Astrocyte (in vitro differentiated cells and primary cell): Measurements from ENCODE around the gene ADAM22. TPM values are rescaled to one million over a fixed set of nuclear protein-coding genes. Genes with fewer than 3 reads are reported as not detected.
A peak's percentile ranks its signal among the peaks of the same experiment; 100 is the strongest.

ENCODE experiments used
- DNase-seq: peaks from one replicate; pipeline ENCODE4 v3.0.0-alpha.2; 2010; ENCODE audit warnings: low read depth
- FAIRE-seq: peaks from 2 replicates; lab custom pipeline; 2011; peaks lifted over from hg19 to GRCh38; lab: Jason Lieb, UNC
- H2AFZ ChIP-seq: 2 replicates; pipeline ENCODE4 v1.6.0; 2012; ENCODE audit warnings: low read depth, low read length, inconsistent platforms
- H3K27ac ChIP-seq: 2 replicates; pipeline ENCODE4 v1.5.1; 2011; ENCODE audit warnings: low read depth, low read length, inconsistent platforms
- H3K27me3 ChIP-seq: 2 replicates; pipeline ENCODE4 v1.6.0; 2011; ENCODE audit warnings: low read length, inconsistent platforms; ENCODE audit not compliant: insufficient read depth
- H3K36me3 ChIP-seq: 2 replicates; pipeline ENCODE4 v1.5.1; 2011; ENCODE audit warnings: low read length, inconsistent platforms; ENCODE audit not compliant: insufficient read depth
- H3K4me1 ChIP-seq: 2 replicates; pipeline ENCODE4 v1.5.1; 2011; ENCODE audit warnings: low read length, inconsistent platforms; ENCODE audit not compliant: insufficient read depth
- H3K4me2 ChIP-seq: 2 replicates; pipeline ENCODE4 v1.6.0; 2012; ENCODE audit warnings: low read length, inconsistent platforms
- H3K4me3 ChIP-seq: 2 replicates; pipeline ENCODE4 v1.5.1; 2011; ENCODE audit warnings: low read depth, mild to moderate bottlenecking, low read length, inconsistent platforms; ENCODE audit not compliant: insufficient read depth
- H3K79me2 ChIP-seq: 2 replicates; pipeline ENCODE4 v1.6.0; 2012; ENCODE audit warnings: mild to moderate bottlenecking, low read length, inconsistent platforms; ENCODE audit not compliant: insufficient read depth
- H3K9ac ChIP-seq: 2 replicates; pipeline ENCODE4 v1.6.0; 2012; ENCODE audit warnings: mild to moderate bottlenecking, low read length, inconsistent platforms
- H3K9me3 ChIP-seq: 2 replicates; pipeline ENCODE4 v1.5.1; 2012; ENCODE audit warnings: low read depth, mild to moderate bottlenecking, low read length, inconsistent platforms; ENCODE audit not compliant: insufficient read depth
- H4K20me1 ChIP-seq: 2 replicates; pipeline ENCODE4 v1.6.0; 2012; ENCODE audit warnings: low read length, inconsistent platforms; ENCODE audit not compliant: insufficient read depth
- H3K27ac Mint-ChIP-seq: one replicate; pipeline ENCODE4 v1.8.0; 2021; ENCODE audit warnings: mild to moderate bottlenecking, mixed read lengths; ENCODE audit not compliant: unreplicated experiment
- H3K27me3 Mint-ChIP-seq: one replicate; pipeline ENCODE4 v1.8.0; 2021; ENCODE audit warnings: low read depth, mixed read lengths; ENCODE audit not compliant: unreplicated experiment
- H3K36me3 Mint-ChIP-seq: one replicate; pipeline ENCODE4 v1.8.0; 2021; ENCODE audit warnings: low read depth, mixed read lengths; ENCODE audit not compliant: unreplicated experiment
- H3K4me1 Mint-ChIP-seq: one replicate; pipeline ENCODE4 v1.8.0; 2021; ENCODE audit warnings: low read depth, mixed read lengths; ENCODE audit not compliant: unreplicated experiment
- H3K4me3 Mint-ChIP-seq: one replicate; pipeline ENCODE4 v1.8.0; 2021; ENCODE audit warnings: mild to moderate bottlenecking, moderate library complexity, mixed read lengths; ENCODE audit not compliant: unreplicated experiment
- H3K9me3 Mint-ChIP-seq: one replicate; pipeline ENCODE4 v1.8.0; 2021; ENCODE audit warnings: mild to moderate bottlenecking, mixed read lengths; ENCODE audit not compliant: unreplicated experiment
- CTCF ChIP-seq: IDR thresholded peaks from 2 replicates; pipeline ENCODE4 v1.5.1; 2011; ENCODE audit warnings: low read depth, mild to moderate bottlenecking, inconsistent platforms, low read length, moderate library complexity; ENCODE audit not compliant: insufficient read depth
- EZH2 ChIP-seq: IDR thresholded peaks from 2 replicates; pipeline ENCODE4 v1.6.1; 2012; ENCODE audit warnings: mild to moderate bottlenecking, low read length, inconsistent platforms; ENCODE audit not compliant: insufficient read depth
- total RNA-seq: library from RNA; stranded (reverse); gene quantifications from 2 replicates; pipeline ENCODE4 v1.2.1, GENCODE V29; 2021

The ADAM22 gene
- total RNA-seq, 1 donor from 2014 or later, result 1.5 TPM

- Histone ChIP-seq H3K4me1 (no peaks in the 10 kb centered on the region), H3K9me3 (no peaks in the 10 kb centered on the region), H2AFZ (no peak overlapping the region), H3K4me2 (no peak overlapping the region), H3K36me3 (no peaks in the 10 kb centered on the region), H3K79me2 (no peaks in the 10 kb centered on the region), H3K4me3 (no peak overlapping the region), H3K9ac (no peak overlapping the region), H4K20me1 (no peaks in the 10 kb centered on the region), H3K27ac (no peak overlapping the region), H3K27me3 (no peaks in the 10 kb centered on the region)
- Mint-ChIP-seq H3K36me3 (no peaks in the 10 kb centered on the region), H3K4me1 (peaks cover 4% of the 10 kb centered on the region), H3K27me3 (no peaks in the 10 kb centered on the region), H3K9me3 (no peaks in the 10 kb centered on the region), H3K4me3 (no peak overlapping the region), H3K27ac (no peak overlapping the region)
- TF ChIP-seq CTCF (no peak), EZH2 (no peak)
- no peak for FAIRE-seq
- DNase-seq, result peak; percentile 8
Measured at GRCh38 chr7:88041583-88041982, 107.5 kb downstream of the ADAM22 start.

GRCh38 chr7:88042157-88042556 lies 108.1 kb downstream of the ADAM22 start:
- Mint-ChIP-seq H3K27ac (no peak overlapping the region), H3K27me3 (no peaks in the 10 kb centered on the region), H3K4me1 (peaks cover 4% of the 10 kb centered on the region), H3K36me3 (no peaks in the 10 kb centered on the region), H3K9me3 (no peaks in the 10 kb centered on the region), H3K4me3 (no peak overlapping the region)
- no peaks in the 10 kb centered on the region for H3K9me3 ChIP-seq
- H3K4me2 ChIP-seq, result no peak overlapping the region
- FAIRE-seq, result no peak
- H3K9ac ChIP-seq, result no peak overlapping the region
- no peak for DNase-seq
- H3K27ac ChIP-seq, result no peak overlapping the region
- H3K4me3 ChIP-seq, result no peak overlapping the region
- H2AFZ ChIP-seq, result no peak overlapping the region
- H3K79me2 ChIP-seq, result no peaks in the 10 kb centered on the region
- H4K20me1 ChIP-seq, result no peaks in the 10 kb centered on the region
- no peaks in the 10 kb centered on the region for H3K36me3 ChIP-seq
- TF ChIP-seq CTCF (no peak), EZH2 (no peak)
- H3K4me1 ChIP-seq, result no peaks in the 10 kb centered on the region
- no peaks in the 10 kb centered on the region for H3K27me3 ChIP-seq

- H4K20me1 ChIP-seq, result no peaks in the 10 kb centered on the region
- H3K27me3 ChIP-seq, result no peaks in the 10 kb centered on the region
- no peaks in the 10 kb centered on the region for H3K4me1 ChIP-seq
- no peaks in the 10 kb centered on the region for H3K79me2 ChIP-seq
- H3K4me1 Mint-ChIP-seq, result peaks cover 4% of the 10 kb centered on the region
- H3K4me2 ChIP-seq, result no peak overlapping the region
- DNase-seq (no peak), FAIRE-seq (no peak)
- TF ChIP-seq CTCF, result no peak
- no peak overlapping the region for H3K4me3 Mint-ChIP-seq
- no peaks in the 10 kb centered on the region for H3K9me3 Mint-ChIP-seq
- no peaks in the 10 kb centered on the region for H3K9me3 ChIP-seq
- H3K27me3 Mint-ChIP-seq, result no peaks in the 10 kb centered on the region
- no peak overlapping the region for H3K4me3 ChIP-seq
- no peaks in the 10 kb centered on the region for H3K36me3 ChIP-seq
- no peaks in the 10 kb centered on the region for H3K36me3 Mint-ChIP-seq
- H3K27ac Mint-ChIP-seq, result no peak overlapping the region
- no peak overlapping the region for H2AFZ ChIP-seq
- H3K27ac ChIP-seq, result no peak overlapping the region
- H3K9ac ChIP-seq, result no peak overlapping the region
Measured at GRCh38 chr7:88042803-88043202, 108.8 kb downstream of the ADAM22 start.
